HUES64 (cell line): ENCODE results near the gene APOH.

Source experiments
- H3K27ac ChIP-seq: 2 replicates; pipeline ENCODE4 v1.7.0; 2013; ENCODE audit warnings: low read depth, low read length, inconsistent platforms
- H3K27me3 ChIP-seq: 2 replicates; pipeline ENCODE4 v1.6.1; 2013; ENCODE audit warnings: mild to moderate bottlenecking, low read length; ENCODE audit not compliant: insufficient read depth
- H3K36me3 ChIP-seq: 2 replicates; pipeline ENCODE4 v1.6.1; 2013; ENCODE audit warnings: mild to moderate bottlenecking, low read length; ENCODE audit not compliant: insufficient read depth
- H3K4me1 ChIP-seq: 2 replicates; pipeline ENCODE4 v1.6.1; 2013; ENCODE audit warnings: mild to moderate bottlenecking, low read length, moderate library complexity; ENCODE audit not compliant: insufficient read depth
- H3K4me3 ChIP-seq: 2 replicates; pipeline ENCODE4 v1.5.1; 2013; ENCODE audit warnings: mild to moderate bottlenecking, low read length, moderate library complexity
- H3K9ac ChIP-seq: 2 replicates; pipeline ENCODE4 v1.6.1; 2013; ENCODE audit warnings: mild to moderate bottlenecking, low read depth, low read length
- H3K9me3 ChIP-seq: 2 replicates; pipeline ENCODE4 v1.6.1; 2013; ENCODE audit warnings: low read depth, low read length; ENCODE audit not compliant: insufficient read depth
- WGBS: fragments of 150-250, 120-280 bp; methylation state at CpG from one replicate; pipeline ENCODE4 v1.1.7; 2013; ENCODE audit warnings: missing lambda C conversion rate; 5-methylcytosine and 5-hydroxymethylcytosine counted together

Gene APOH

DNA sequence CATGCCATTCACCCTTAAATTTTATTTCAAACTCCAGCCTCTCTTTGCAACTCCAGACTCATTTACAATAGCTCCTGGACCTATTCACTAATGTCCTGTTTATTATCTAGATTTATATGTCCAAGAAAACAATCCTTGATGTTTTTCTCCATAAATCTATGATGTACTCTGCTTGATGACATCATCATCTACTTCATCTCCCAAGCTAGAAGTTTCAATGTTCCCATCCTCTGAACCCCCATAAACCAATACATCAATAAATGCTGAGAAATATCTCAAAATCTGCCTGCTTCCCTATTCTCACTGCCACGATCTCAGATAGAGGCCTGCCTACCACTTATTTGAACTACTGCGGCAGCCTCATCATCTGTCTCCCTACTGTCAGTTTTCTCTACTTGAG lies 41.5 kb downstream of the APOH start:
- no peak overlapping the region for H3K9ac ChIP-seq
- no peak overlapping the region for H3K4me3 ChIP-seq
- no peaks in the 10 kb centered on the region for H3K9me3 ChIP-seq
- no peaks in the 10 kb centered on the region for H3K36me3 ChIP-seq
- peaks cover 9% of the 10 kb centered on the region; the same call in 1 of the 2 replicates for H3K4me1 ChIP-seq
- WGBS: 93% methylated on average over 2 of the region's 2 CpGs
- no peak overlapping the region for H3K27ac ChIP-seq
- peaks cover 5% of the 10 kb centered on the region; the same call in 1 of the 2 replicates for H3K27me3 ChIP-seq

DNA sequence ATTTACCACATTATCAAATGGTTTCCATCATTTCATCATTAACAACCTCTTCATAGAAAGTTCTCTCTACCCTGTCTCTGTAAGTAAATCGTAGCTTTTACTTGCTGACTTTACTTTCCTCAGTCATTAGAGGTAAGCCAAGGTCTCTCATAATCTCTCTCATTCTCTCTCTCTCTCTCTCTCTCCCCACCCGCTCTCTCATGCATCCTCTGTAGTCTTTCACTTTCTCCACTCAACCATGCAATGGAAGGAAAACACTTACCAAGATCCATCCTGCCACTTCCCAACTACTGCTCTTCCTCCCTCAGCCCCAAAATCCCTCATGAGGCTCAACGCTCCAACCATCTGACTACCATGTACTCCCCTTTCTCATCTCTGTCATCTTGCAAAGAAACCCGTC lies 43.4 kb downstream of the APOH start:
- Histone ChIP-seq H3K27ac (no peak overlapping the region), H3K27me3 (peaks cover under 1% of the 10 kb centered on the region; the same call in 1 of the 2 replicates), H3K4me3 (no peak overlapping the region), H3K36me3 (peaks cover 9% of the 10 kb centered on the region; the same call in 1 of the 2 replicates), H3K9ac (no peak overlapping the region), H3K4me1 (peaks cover 1% of the 10 kb centered on the region; the same call in 1 of the 2 replicates), H3K9me3 (no peaks in the 10 kb centered on the region)
- 89% methylated on average over 4 of the region's 4 CpGs for WGBS

DNA sequence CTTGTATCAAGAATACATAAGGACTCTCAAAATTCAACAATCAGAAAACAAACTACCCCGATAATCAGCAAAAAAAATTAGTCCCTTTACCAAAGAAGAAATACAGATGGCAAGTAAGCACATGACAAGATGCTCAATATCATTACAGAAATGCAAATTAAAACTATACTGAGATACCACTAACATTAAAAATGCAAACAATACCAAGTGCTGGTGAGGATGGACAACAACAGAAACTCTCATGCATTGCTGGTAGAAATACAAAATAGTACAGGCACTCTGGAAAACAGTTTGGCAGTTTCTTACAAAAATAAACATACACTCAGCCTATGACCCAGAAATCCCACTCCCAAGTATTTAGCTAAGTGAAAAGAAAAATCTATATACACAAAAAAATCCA lies 44.8 kb downstream of the APOH start:
- 85% methylated on average over 1 of the region's 1 CpG for WGBS
- H3K9ac ChIP-seq: no peak overlapping the region

DNA sequence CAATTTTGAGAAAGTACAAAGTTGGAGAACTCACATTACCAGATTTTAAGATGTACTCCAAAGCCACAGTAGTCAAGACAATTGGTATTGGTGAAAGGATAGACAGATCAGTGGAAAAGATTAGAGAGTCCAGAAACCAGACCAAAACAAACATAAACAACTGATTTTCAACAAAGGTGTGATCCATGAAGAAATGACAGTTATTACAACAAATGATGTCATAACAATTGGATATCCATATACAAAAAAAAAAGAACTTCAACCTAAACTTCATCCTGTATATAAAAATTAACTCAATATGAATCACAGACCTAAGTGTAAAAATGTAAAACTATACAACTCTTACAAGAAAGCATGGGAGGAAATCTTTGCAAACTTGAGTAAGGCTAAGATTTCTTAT lies 45.7 kb downstream of the APOH start:
- Histone ChIP-seq H3K27ac (no peak overlapping the region), H3K4me3 (no peak overlapping the region), H3K4me1 (no peaks in the 10 kb centered on the region), H3K9me3 (no peaks in the 10 kb centered on the region), H3K27me3 (no peaks in the 10 kb centered on the region), H3K9ac (no peak overlapping the region), H3K36me3 (peaks cover 10% of the 10 kb centered on the region; the same call in 1 of the 2 replicates)

More for the DNA sequence above, 44.8 kb downstream of the APOH start:
- peaks cover 10% of the 10 kb centered on the region; the same call in 1 of the 2 replicates for H3K36me3 ChIP-seq
- H3K27me3 ChIP-seq: no peaks in the 10 kb centered on the region
- no peaks in the 10 kb centered on the region for H3K9me3 ChIP-seq
- H3K4me3 ChIP-seq: no peak overlapping the region
- no peak overlapping the region for H3K27ac ChIP-seq
- no peaks in the 10 kb centered on the region for H3K4me1 ChIP-seq

DNA sequence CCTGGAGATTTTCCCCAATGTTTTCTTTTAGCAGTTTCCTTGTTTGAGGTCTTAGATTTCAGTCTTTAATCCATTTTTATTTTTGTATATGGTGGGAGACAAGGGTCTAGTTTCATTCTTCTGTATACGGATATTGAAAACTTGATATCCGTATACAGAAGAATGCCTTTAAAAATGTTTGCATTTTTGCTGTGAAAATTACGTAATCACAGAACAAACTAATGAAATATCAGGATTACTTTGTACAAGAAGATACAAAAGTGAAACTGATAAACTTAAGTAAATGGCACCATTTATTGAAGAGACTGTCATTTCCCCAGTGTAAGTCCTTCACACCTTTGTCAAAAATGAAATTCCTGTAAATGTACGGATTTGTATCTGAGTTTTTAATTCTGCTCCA lies 50.6 kb downstream of the APOH start:
- no peaks in the 10 kb centered on the region for H3K9me3 ChIP-seq
- H3K27ac ChIP-seq: no peak overlapping the region
- WGBS: 89% methylated on average over 3 of the region's 4 CpGs
- H3K4me3 ChIP-seq: no peak overlapping the region
- H3K36me3 ChIP-seq: peaks cover 16% of the 10 kb centered on the region; the same call in 1 of the 2 replicates
- no peaks in the 10 kb centered on the region for H3K4me1 ChIP-seq
- no peaks in the 10 kb centered on the region for H3K27me3 ChIP-seq
- no peak overlapping the region for H3K9ac ChIP-seq

DNA sequence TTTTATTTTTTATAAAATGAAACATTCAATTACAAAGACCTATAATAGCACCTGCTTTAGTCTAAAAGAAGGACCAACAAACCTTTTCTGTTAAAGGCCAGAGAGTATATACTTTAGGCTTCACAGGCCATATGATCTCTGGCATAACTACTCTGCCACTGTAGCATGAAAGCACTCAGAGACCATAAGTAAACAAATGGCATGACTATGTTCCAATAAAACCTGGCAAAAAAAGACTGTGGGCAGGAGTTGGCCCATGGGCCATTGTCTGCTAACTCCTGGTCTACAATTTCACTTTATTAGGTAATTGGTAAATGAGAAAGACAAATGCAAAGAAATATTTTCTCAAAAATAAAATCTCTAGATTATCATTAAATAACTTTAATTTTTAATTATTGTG lies 52.2 kb downstream of the APOH start:
- H3K36me3 ChIP-seq: peaks cover 16% of the 10 kb centered on the region; the same call in 1 of the 2 replicates
- H3K4me3 ChIP-seq: no peak overlapping the region
- H3K27me3 ChIP-seq: no peaks in the 10 kb centered on the region

DNA sequence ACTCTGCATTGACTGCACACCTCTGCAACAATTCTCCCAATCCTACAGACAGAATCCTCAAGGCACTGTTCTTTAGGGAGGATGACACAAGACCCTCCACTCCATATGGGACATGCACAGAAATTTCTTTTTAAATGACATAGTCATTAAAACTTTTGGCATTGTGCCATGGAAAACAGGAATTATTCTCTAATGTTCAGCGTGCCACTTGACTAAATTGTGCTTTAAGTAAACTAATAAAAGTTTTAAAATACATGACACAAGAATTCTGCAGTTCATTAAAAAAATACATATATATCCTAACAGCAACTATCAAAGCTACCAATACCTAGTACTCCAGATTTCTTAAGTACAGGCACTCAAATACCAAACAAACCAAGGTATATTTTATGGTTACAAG lies 53.3 kb downstream of the APOH start:
- no peaks in the 10 kb centered on the region for H3K27me3 ChIP-seq
- H3K36me3 ChIP-seq: peaks cover 7% of the 10 kb centered on the region; the same call in 1 of the 2 replicates
- no peaks in the 10 kb centered on the region for H3K9me3 ChIP-seq
- H3K4me3 ChIP-seq: no peak overlapping the region
- H3K4me1 ChIP-seq: no peaks in the 10 kb centered on the region
- no peak overlapping the region for H3K27ac ChIP-seq
- 100% methylated on average over 1 of the region's 1 CpG for WGBS
- no peak overlapping the region for H3K9ac ChIP-seq

More for the DNA sequence above, 52.2 kb downstream of the APOH start:
- no peak overlapping the region for H3K27ac ChIP-seq
- H3K9ac ChIP-seq: no peak overlapping the region
- H3K9me3 ChIP-seq: no peaks in the 10 kb centered on the region
- H3K4me1 ChIP-seq: no peaks in the 10 kb centered on the region

DNA sequence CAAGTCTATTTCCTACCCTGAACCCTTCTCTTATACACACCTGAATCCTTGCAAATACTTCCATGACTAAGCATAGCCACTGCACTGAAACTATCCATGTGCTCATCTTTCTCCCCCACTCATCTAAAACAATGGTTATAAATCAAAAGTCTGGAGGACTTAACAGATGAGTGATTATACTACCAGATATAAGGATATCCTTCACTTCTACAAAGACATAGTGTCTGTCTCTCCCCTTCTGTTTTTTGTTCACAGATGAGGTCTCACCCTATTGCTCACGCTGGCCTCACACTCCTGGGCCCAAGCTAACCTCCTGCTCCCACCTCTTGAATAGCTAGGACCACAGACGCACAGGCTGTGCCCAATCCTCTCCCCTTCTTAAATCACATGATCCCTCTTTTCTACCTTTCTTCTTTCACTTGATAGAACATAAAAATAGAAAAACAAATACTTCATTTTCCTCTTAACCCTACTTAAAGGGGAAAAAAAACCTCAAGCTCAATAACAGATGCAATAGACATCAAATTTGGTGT lies 56.5 kb downstream of the APOH start:
- no peak overlapping the region for H3K4me3 ChIP-seq
- H3K4me1 ChIP-seq: no peaks in the 10 kb centered on the region
- no peaks in the 10 kb centered on the region for H3K9me3 ChIP-seq
- H3K9ac ChIP-seq: no peak overlapping the region
- no peaks in the 10 kb centered on the region for H3K27me3 ChIP-seq
- 87% methylated on average over 2 of the region's 2 CpGs for WGBS
- peaks cover 6% of the 10 kb centered on the region; the same call in 1 of the 2 replicates for H3K36me3 ChIP-seq
- H3K27ac ChIP-seq: no peak overlapping the region

DNA sequence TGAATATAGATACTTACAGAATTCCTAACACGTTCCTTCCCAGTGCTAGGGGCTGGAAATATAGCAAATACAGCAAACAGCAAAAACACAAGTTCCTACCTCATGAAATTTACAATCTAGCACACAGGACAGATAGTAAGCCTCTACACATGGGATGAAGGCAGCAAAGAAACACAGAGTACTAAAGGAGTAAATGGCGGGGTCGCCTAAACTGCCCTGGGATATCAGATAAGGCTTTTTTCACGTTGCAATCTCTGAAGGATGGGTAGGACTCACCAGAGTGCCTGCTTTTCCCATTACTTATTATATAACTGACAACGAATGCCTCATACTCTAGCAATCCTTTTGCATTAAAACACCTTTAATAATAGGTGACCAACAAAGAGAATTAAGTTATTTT lies 57.1 kb downstream of the APOH start:
- Histone ChIP-seq H3K9ac (no peak overlapping the region), H3K36me3 (peaks cover 6% of the 10 kb centered on the region; the same call in 1 of the 2 replicates), H3K27me3 (no peaks in the 10 kb centered on the region), H3K4me3 (no peak overlapping the region), H3K27ac (no peak overlapping the region), H3K9me3 (no peaks in the 10 kb centered on the region), H3K4me1 (no peaks in the 10 kb centered on the region)
- 81% methylated on average over 5 of the region's 5 CpGs for WGBS

DNA sequence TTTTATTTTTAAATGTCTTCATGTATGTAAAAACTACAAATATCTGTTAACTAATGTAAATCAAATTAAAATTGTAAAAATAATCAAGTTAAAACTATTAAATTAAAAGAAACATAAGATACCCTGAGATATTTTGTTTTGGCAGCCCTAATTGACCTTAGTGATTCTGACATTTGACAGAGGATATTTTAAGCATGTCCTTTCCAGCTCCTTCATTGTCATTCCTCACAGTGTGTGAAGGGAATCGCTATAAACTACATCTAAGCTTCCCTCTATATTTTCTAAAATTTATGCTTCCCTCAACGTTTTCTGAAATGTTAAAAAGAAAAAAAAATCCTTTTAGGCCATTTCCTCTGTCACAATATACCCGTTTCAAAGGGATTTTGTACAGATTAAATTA lies 57.5 kb downstream of the APOH start:
- H3K36me3 ChIP-seq: peaks cover 6% of the 10 kb centered on the region; the same call in 1 of the 2 replicates
- no peaks in the 10 kb centered on the region for H3K27me3 ChIP-seq
- no peak overlapping the region for H3K4me3 ChIP-seq
- no peak overlapping the region for H3K9ac ChIP-seq
- H3K4me1 ChIP-seq: no peaks in the 10 kb centered on the region
- H3K27ac ChIP-seq: no peak overlapping the region
- H3K9me3 ChIP-seq: no peaks in the 10 kb centered on the region
- 92% methylated on average over 2 of the region's 3 CpGs for WGBS

DNA sequence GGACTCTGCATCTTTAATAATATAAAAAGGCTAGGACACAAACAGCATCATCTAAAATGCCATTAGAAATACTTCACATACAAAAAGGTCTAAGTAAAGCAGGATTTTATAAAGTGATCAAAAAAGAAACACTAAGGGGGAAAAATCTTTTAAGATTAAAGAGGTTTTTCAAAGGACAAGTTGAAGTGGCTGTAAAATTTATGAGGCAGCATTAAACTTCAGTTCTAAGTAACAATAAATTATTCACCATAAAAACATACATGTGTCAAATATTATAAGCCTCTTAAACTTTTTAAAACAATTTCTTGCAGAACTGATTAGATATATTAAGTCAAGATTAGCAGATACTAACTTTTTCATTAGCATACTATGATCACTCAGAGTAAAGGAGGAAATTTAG lies 58.0 kb downstream of the APOH start:
- no peaks in the 10 kb centered on the region for H3K4me1 ChIP-seq
- no peaks in the 10 kb centered on the region for H3K27me3 ChIP-seq
- no peak overlapping the region for H3K27ac ChIP-seq
- no peaks in the 10 kb centered on the region for H3K9me3 ChIP-seq
- peaks cover 6% of the 10 kb centered on the region; the same call in 1 of the 2 replicates for H3K36me3 ChIP-seq
- H3K4me3 ChIP-seq: no peak overlapping the region
- H3K9ac ChIP-seq: no peak overlapping the region

DNA sequence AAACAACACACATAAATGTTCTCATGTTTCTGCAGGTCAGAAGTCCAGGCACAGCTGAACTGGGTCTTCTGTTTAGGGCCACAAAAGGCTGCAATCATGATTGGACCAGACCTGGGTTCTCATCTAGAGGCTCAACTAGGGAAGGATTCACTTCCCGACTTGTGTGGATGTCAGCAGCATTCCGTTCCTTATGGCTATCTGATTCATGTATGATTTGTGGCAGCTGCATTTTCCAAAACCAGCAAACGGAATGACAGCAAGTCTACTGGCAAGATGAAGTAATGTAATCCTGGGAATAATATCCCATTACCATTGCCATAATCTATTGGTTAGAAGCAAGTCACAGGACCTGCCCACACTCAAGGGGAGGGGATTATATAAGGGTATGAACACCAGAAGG lies 59.4 kb downstream of the APOH start:
- no peaks in the 10 kb centered on the region for H3K9me3 ChIP-seq
- H3K27me3 ChIP-seq: no peaks in the 10 kb centered on the region
- H3K36me3 ChIP-seq: peaks cover 4% of the 10 kb centered on the region; the same call in 1 of the 2 replicates
- H3K9ac ChIP-seq: no peak overlapping the region
- H3K4me3 ChIP-seq: no peak overlapping the region
- WGBS: 85% methylated on average over 3 of the region's 3 CpGs
- no peak overlapping the region for H3K27ac ChIP-seq
- H3K4me1 ChIP-seq: no peaks in the 10 kb centered on the region
